Neural cell (in vitro differentiated cells): ENCODE measurements around the gene CSMD2.

Experiments used
- EZH2 ChIP-seq: fragments of 200-600, 300-800 bp; shearing (Covaris generic), sonication (generic); IDR thresholded peaks from 2 replicates; pipeline ENCODE4 v1.6.1; 2014; ENCODE audit warnings: antibody characterized with exemption, low read length, borderline replicate concordance, mild to moderate bottlenecking; ENCODE audit not compliant: insufficient read depth, poor library complexity, severe bottlenecking
- TF ChIP-seq, protein P1 (sequence below): fragments of 450-650 bp; IDR thresholded peaks from 2 replicates; pipeline ENCODE4 v1.5.1; 2014; ENCODE audit warnings: antibody characterized with exemption, mild to moderate bottlenecking, moderate library complexity; ENCODE audit not compliant: poor library complexity, severe bottlenecking

- TF ChIP-seq, protein P1, sequence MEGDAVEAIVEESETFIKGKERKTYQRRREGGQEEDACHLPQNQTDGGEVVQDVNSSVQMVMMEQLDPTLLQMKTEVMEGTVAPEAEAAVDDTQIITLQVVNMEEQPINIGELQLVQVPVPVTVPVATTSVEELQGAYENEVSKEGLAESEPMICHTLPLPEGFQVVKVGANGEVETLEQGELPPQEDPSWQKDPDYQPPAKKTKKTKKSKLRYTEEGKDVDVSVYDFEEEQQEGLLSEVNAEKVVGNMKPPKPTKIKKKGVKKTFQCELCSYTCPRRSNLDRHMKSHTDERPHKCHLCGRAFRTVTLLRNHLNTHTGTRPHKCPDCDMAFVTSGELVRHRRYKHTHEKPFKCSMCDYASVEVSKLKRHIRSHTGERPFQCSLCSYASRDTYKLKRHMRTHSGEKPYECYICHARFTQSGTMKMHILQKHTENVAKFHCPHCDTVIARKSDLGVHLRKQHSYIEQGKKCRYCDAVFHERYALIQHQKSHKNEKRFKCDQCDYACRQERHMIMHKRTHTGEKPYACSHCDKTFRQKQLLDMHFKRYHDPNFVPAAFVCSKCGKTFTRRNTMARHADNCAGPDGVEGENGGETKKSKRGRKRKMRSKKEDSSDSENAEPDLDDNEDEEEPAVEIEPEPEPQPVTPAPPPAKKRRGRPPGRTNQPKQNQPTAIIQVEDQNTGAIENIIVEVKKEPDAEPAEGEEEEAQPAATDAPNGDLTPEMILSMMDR, result no peak
- TF ChIP-seq EZH2, result no peak
Observed at GRCh38 chr1:33537885-33538284, 627.1 kb downstream of the CSMD2 start.
